Upper lobe of right lung (tissue), 1 donor: ENCODE results near the gene MSANTD3. TPM values are rescaled to one million over a fixed set of nuclear protein-coding genes. Genes with fewer than 3 reads are reported as not detected.

Source experiments
- ATAC-seq: fragments of 200-7000 bp; cut with Tn5 transposase; one replicate; pipeline ENCODE4 v1.9.1; 2020; ENCODE audit warnings: mild to moderate bottlenecking, moderate library complexity
- DNase-seq: peaks from one replicate; pipeline ENCODE4 v3.0.0-alpha.2; 2020
- H3K27ac ChIP-seq: fragments of 200-600 bp; one replicate; pipeline ENCODE4 v1.8.0; 2022
- H3K27me3 ChIP-seq: fragments of 200-600 bp; one replicate; pipeline ENCODE4 v1.8.0; 2022; ENCODE audit warnings: mild to moderate bottlenecking
- H3K36me3 ChIP-seq: fragments of 200-600 bp; one replicate; pipeline ENCODE4 v1.8.0; 2022
- H3K4me1 ChIP-seq: fragments of 200-600 bp; one replicate; pipeline ENCODE4 v1.8.0; 2022
- H3K4me3 ChIP-seq: fragments of 200-600 bp; one replicate; pipeline ENCODE4 v1.8.0; 2022; ENCODE audit warnings: mild to moderate bottlenecking
- H3K9me3 ChIP-seq: fragments of 200-600 bp; one replicate; pipeline ENCODE4 v1.8.0; 2022
- CTCF ChIP-seq: fragments of 200-600 bp; IDR thresholded peaks from one replicate; pipeline ENCODE4 v1.8.0; 2022; ENCODE audit warnings: antibody characterized with exemption
- intact Hi-C: fragments of 100-400 bp; cut with DNase I; formaldehyde crosslinking; loops from one replicate; pipeline ENCODE4 v1.11.0; 2022
- total RNA-seq: library from RNA; stranded (reverse); fragmentation: NEBNext Ultra II Directional; extraction: Animal tissue kit (Norgen Biotek cat#: 25700); gene quantifications from one replicate; pipeline ENCODE4 v1.2.1, GENCODE V29; 2021
- donor health status: DM: no; HTN: yes; CAD: no; lungs with severe emphysema.

The MSANTD3 gene
- total RNA-seq, 1 donor from 2014 or later, result 18.1 TPM

- TF ChIP-seq CTCF, result no peak
- ATAC-seq (no peak), DNase-seq (no peak)
- intact Hi-C loops, result no loop called here
- Histone ChIP-seq H3K27me3 (no peaks in the 10 kb centered on the region), H3K36me3 (no peaks in the 10 kb centered on the region), H3K4me1 (no peaks in the 10 kb centered on the region), H3K4me3 (no peak overlapping the region), H3K27ac (no peak overlapping the region), H3K9me3 (no peaks in the 10 kb centered on the region)
These were observed 66.0 kb downstream of the MSANTD3 start for GRCh38 chr9:100492952-100493351.

GRCh38 chr9:100498592-100498991 lies 71.6 kb downstream of the MSANTD3 start:
- H3K4me3 ChIP-seq, result no peak overlapping the region
- H3K27ac ChIP-seq, result no peak overlapping the region
- H3K27me3 ChIP-seq, result no peaks in the 10 kb centered on the region
- no peak for DNase-seq
- TF ChIP-seq CTCF, result no peak
- H3K36me3 ChIP-seq, result no peaks in the 10 kb centered on the region
- H3K4me1 ChIP-seq, result no peaks in the 10 kb centered on the region
- no peak for ATAC-seq
- H3K9me3 ChIP-seq, result no peaks in the 10 kb centered on the region
- intact Hi-C loops, result no loop called here

GRCh38 chr9:100499460-100499859 lies 72.5 kb downstream of the MSANTD3 start:
- intact Hi-C loops, result no loop called here
- no peaks in the 10 kb centered on the region for H3K4me1 ChIP-seq
- H3K36me3 ChIP-seq, result no peaks in the 10 kb centered on the region

GRCh38 chr9:100499866-100500265 lies 72.9 kb downstream of the MSANTD3 start:
- no peak for DNase-seq
- intact Hi-C loops, result no loop called here
- H3K36me3 ChIP-seq, result no peaks in the 10 kb centered on the region
- H3K4me1 ChIP-seq, result no peaks in the 10 kb centered on the region
- no peak for ATAC-seq
- no peaks in the 10 kb centered on the region for H3K9me3 ChIP-seq
- no peaks in the 10 kb centered on the region for H3K27me3 ChIP-seq
- TF ChIP-seq CTCF, result no peak
- H3K27ac ChIP-seq, result no peak overlapping the region
- H3K4me3 ChIP-seq, result no peak overlapping the region

More at GRCh38 chr9:100499460-100499859, 72.5 kb downstream of the MSANTD3 start:
- no peak for TF ChIP-seq CTCF
- Histone ChIP-seq H3K27ac (no peak overlapping the region), H3K9me3 (no peaks in the 10 kb centered on the region), H3K27me3 (no peaks in the 10 kb centered on the region), H3K4me3 (no peak overlapping the region)
- ATAC-seq (no peak), DNase-seq (no peak)

Other genes starting within 250 kb of the MSANTD3 start
- 13.0 TPM for gene TEX10, start 74.2 kb upstream of the MSANTD3 start, total RNA-seq
- gene TMEFF1, start 46.0 kb downstream of the MSANTD3 start, total RNA-seq, result 0.64 TPM
- 1.3 TPM for gene CAVIN4, start 150.9 kb downstream of the MSANTD3 start, total RNA-seq